ENCODE measurements around the gene OR1E2.
A peak's percentile ranks its signal among the peaks of the same experiment; 100 is the strongest.

OR1E2 gene

DNA sequence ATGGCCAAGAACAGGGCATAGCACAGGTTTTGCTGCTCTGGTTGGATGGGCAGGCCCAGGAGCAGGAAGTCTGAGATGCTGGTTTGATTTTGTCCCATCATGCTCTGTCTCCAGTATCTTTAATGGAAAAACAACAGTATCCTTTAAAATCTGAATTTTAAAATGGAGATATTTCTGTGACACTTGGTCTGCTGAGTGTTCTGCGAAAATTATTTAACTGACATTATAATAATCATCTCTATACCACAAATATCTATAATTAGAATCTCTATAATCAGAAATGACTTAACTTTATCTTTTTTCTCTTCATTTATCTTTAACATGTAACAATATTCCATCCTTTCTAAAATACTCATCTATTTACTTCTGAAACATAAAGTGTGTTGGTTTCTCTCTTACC lies 35.3 kb downstream of the OR1E2 start, which contains the start of gene OR1E1:
Gene OR1E1 (minus strand): TSS at position 101 of the 400 bp plus-strand sequence. CDS start 0 bp downstream, at position 101.
- TF ChIP-seq POLR2AphosphoS5 (IDR thresholded peaks at IDR 0.05; ENCODE audit: low read depth, low read length) = no peak
- no peak for TF ChIP-seq FOXP2 (optimal IDR thresholded peaks at IDR 0.05; ENCODE audit: borderline replicate concordance, extremely low read depth, extremely low read length, insufficient read depth)
- no peak for TF ChIP-seq SIN3A (IDR thresholded peaks at IDR 0.05; ENCODE audit: borderline replicate concordance, insufficient read depth, low read length)
- no peak for TF ChIP-seq TAF1 (IDR thresholded peaks at IDR 0.05; ENCODE audit: borderline replicate concordance, insufficient read depth, low read length)
- TF ChIP-seq, protein P1, sequence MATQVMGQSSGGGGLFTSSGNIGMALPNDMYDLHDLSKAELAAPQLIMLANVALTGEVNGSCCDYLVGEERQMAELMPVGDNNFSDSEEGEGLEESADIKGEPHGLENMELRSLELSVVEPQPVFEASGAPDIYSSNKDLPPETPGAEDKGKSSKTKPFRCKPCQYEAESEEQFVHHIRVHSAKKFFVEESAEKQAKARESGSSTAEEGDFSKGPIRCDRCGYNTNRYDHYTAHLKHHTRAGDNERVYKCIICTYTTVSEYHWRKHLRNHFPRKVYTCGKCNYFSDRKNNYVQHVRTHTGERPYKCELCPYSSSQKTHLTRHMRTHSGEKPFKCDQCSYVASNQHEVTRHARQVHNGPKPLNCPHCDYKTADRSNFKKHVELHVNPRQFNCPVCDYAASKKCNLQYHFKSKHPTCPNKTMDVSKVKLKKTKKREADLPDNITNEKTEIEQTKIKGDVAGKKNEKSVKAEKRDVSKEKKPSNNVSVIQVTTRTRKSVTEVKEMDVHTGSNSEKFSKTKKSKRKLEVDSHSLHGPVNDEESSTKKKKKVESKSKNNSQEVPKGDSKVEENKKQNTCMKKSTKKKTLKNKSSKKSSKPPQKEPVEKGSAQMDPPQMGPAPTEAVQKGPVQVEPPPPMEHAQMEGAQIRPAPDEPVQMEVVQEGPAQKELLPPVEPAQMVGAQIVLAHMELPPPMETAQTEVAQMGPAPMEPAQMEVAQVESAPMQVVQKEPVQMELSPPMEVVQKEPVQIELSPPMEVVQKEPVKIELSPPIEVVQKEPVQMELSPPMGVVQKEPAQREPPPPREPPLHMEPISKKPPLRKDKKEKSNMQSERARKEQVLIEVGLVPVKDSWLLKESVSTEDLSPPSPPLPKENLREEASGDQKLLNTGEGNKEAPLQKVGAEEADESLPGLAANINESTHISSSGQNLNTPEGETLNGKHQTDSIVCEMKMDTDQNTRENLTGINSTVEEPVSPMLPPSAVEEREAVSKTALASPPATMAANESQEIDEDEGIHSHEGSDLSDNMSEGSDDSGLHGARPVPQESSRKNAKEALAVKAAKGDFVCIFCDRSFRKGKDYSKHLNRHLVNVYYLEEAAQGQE (IDR thresholded peaks at IDR 0.05; ENCODE audit: insufficient read depth in 1 of 2, low read depth in 2 of 2, low read length in 2 of 2) = no peak

GRCh38 chr17:3397801-3398200 lies 35.8 kb downstream of the OR1E2 start:
- TF ChIP-seq, protein P1 (IDR thresholded peaks at IDR 0.05; ENCODE audit: insufficient read depth in 1 of 2, low read depth in 2 of 2, low read length in 2 of 2) = peak; percentile 74 to 88

DNA sequence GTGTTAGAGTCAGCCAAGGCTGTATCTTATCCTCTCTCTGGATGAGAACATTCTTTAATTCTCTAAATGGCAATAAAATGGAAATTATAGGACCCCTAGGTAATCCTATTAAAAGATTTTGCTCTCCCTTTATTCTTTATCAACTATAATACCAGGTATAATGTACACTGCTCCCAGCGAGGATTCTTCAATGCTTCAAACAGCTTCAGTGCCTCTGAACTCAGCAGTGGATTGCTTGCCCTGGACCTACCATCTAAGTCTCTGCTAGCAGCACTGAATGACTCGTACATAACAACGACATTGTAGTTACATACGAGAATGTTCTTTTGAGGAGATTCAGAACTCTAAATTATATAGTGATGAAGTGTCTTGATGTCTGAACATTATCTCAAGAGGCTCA lies 43.9 kb downstream of the OR1E2 start:
- TF ChIP-seq TAF1 (IDR thresholded peaks at IDR 0.05; ENCODE audit: borderline replicate concordance, insufficient read depth, low read length) (no peak), FOXP2 (optimal IDR thresholded peaks at IDR 0.05; ENCODE audit: borderline replicate concordance, extremely low read depth, extremely low read length, insufficient read depth) (no peak), POLR2AphosphoS5 (IDR thresholded peaks at IDR 0.05; ENCODE audit: low read depth, low read length) (no peak), SIN3A (IDR thresholded peaks at IDR 0.05; ENCODE audit: borderline replicate concordance, insufficient read depth, low read length) (no peak)
- TF ChIP-seq, protein P1 (IDR thresholded peaks at IDR 0.05; ENCODE audit: insufficient read depth in 1 of 2, low read depth in 2 of 2, low read length in 2 of 2) = no peak

DNA sequence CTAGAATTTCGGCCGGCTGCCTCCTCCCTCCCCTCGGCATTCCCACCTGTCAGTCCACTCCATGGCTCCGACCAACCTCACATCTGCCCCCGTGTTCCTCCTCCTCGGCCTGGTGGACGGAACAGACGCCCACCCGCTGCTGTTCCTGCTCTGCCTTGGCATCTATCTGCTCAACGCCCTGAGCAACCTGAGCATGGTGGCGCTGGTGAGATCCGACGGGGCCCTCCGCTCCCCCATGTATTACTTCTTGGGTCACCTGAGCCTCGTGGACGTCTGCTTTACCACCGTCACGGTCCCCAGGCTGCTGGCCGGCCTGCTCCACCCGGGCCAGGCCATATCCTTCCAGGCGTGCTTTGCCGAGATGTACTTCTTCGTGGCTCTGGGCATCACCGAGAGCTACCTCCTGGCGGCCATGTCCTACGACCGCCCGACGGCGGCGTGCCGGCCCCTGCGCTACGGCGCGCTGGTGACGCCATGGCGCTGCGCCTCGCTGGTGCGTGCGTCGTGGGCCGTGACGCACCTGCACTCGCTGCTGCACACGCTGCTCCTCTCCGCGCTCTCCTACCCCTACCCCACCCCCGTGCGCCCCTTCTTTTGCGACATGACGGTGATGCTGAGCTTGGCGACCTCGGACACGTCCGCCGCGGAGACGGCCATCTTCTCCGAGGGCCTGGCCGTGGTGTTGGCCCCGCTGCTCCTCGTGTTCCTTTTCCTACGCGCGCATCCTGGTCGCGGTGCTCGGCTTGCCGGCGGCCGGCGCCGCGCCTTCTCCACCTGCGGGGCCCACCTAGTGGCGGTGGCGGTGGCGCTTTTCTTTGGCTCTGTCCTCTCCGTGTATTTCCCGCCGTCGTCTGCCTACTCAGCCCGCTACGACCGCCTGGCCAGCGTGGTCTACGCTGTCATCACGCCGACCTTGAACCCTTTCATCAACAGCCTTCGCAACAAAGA lies 47.5 kb downstream of the OR1E2 start, which contains the start of gene OR3A2:
Gene OR3A2 (minus strand): TSS at position 440 of the 948 bp plus-strand sequence.
- TF ChIP-seq TAF1 (IDR thresholded peaks at IDR 0.05; ENCODE audit: borderline replicate concordance, insufficient read depth, low read length) (no peak), POLR2AphosphoS5 (IDR thresholded peaks at IDR 0.05; ENCODE audit: low read depth, low read length) (no peak), FOXP2 (optimal IDR thresholded peaks at IDR 0.05; ENCODE audit: borderline replicate concordance, extremely low read depth, extremely low read length, insufficient read depth) (no peak), SIN3A (IDR thresholded peaks at IDR 0.05; ENCODE audit: borderline replicate concordance, insufficient read depth, low read length) (no peak)
- TF ChIP-seq, protein P1 (IDR thresholded peaks at IDR 0.05; ENCODE audit: insufficient read depth in 1 of 2, low read depth in 2 of 2, low read length in 2 of 2) = no peak

Data from PFSK-1 (cell line).